C4-2B (cell line): ENCODE measurements around the gene ATG10.

Experiments
- ZFX ChIP-seq: fragments of 450-650 bp; IDR thresholded peaks from 2 replicates; pipeline ENCODE4 v1.6.1; 2017
- TF ChIP-seq, protein P1 (sequence below): fragments of 450-650 bp; conservative IDR thresholded peaks from 2 replicates; pipeline ENCODE4 v1.5.1; 2017; ENCODE audit warnings: mild to moderate bottlenecking

DNA sequence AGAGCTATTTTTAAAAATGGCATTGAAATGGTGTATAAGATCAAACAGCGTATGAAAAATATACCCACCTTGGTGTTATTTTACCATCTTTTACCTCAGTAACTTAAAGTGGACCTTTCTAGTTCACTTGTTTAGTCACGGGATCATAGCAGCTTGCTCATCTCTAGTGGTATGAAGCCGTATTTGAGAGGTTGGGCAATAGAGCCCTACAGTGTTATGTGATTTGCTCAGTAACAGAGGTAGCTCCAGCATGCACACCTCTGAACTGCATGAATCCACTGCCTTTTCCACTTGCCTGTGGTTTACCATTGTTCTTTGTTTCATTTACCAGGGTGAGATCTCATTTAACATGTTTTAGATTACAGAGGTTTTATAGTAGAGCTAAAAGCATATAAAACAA lies 134.4 kb downstream of the ATG10 start:
- TF ChIP-seq, protein P1, sequence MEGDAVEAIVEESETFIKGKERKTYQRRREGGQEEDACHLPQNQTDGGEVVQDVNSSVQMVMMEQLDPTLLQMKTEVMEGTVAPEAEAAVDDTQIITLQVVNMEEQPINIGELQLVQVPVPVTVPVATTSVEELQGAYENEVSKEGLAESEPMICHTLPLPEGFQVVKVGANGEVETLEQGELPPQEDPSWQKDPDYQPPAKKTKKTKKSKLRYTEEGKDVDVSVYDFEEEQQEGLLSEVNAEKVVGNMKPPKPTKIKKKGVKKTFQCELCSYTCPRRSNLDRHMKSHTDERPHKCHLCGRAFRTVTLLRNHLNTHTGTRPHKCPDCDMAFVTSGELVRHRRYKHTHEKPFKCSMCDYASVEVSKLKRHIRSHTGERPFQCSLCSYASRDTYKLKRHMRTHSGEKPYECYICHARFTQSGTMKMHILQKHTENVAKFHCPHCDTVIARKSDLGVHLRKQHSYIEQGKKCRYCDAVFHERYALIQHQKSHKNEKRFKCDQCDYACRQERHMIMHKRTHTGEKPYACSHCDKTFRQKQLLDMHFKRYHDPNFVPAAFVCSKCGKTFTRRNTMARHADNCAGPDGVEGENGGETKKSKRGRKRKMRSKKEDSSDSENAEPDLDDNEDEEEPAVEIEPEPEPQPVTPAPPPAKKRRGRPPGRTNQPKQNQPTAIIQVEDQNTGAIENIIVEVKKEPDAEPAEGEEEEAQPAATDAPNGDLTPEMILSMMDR, result no peak
- TF ChIP-seq ZFX, result no peak
